K562 (cell line): ENCODE results near the gene DLG4. TPM values are rescaled to one million over a fixed set of nuclear protein-coding genes. Genes with fewer than 3 reads are reported as not detected.

Experiments used
- DPF2 ChIP-seq: fragments of 450-650 bp; IDR thresholded peaks from 2 replicates; pipeline ENCODE4 v1.6.1; 2016
- ELF4 ChIP-seq: fragments of 450-650 bp; formaldehyde crosslinking; IDR thresholded peaks from 2 replicates; pipeline ENCODE4 v1.4.0; 2022; ENCODE audit warnings: missing genetic modification characterization
- ESRRB ChIP-seq: fragments of 250-450 bp; sonication (Bioruptor Pico); IDR thresholded peaks from 2 replicates; pipeline ENCODE4 v1.5.0; 2020; ENCODE audit warnings: mild to moderate bottlenecking, moderate library complexity, borderline replicate concordance
- HDGF ChIP-seq: fragments of 450-650 bp; IDR thresholded peaks from 2 replicates; pipeline ENCODE4 v1.6.1; 2016
- MIER1 ChIP-seq: fragments of 450-650 bp; IDR thresholded peaks from 2 replicates; pipeline ENCODE4 v1.6.1; 2016; ENCODE audit warnings: antibody characterized with exemption, mild to moderate bottlenecking, low read depth
- NONO ChIP-seq, 2 experiments: fragments of 200-400 bp in 1 of 2; fragments of 450-650 bp in 1 of 2; formaldehyde crosslinking in 1 of 2; IDR thresholded peaks; 2 replicates each; pipeline ENCODE4 v1.6.1; 2017; ENCODE audit warnings: low read depth in 2 of 2, mild to moderate bottlenecking in 2 of 2, moderate library complexity in 2 of 2, low read length in 1 of 2
- OTX1 ChIP-seq: fragments of 450-650 bp; formaldehyde crosslinking; IDR thresholded peaks from 2 replicates; pipeline ENCODE4 v1.4.0; 2022; ENCODE audit warnings: mild to moderate bottlenecking
- POLR2G ChIP-seq: fragments of 200-400 bp; formaldehyde crosslinking; IDR thresholded peaks from 2 replicates; pipeline ENCODE4 v1.6.1; 2017; ENCODE audit warnings: low read depth, mild to moderate bottlenecking, antibody characterized with exemption, low read length, moderate library complexity
- SETDB1 ChIP-seq: IDR thresholded peaks from one replicate; pipeline ENCODE4 v1.6.1; 2012; ENCODE audit warnings: low read length, control low read depth, inconsistent platforms
- ZBED1 ChIP-seq: IDR thresholded peaks from 2 replicates; pipeline ENCODE4 v1.6.1; 2014
- ZNF263 ChIP-seq: sonication (generic); formaldehyde crosslinking; IDR thresholded peaks from 2 replicates; pipeline ENCODE4 v1.8.0; 2022; ENCODE audit warnings: mild to moderate bottlenecking, missing genetic modification reagents, borderline replicate concordance
- ZNF707 ChIP-seq: fragments of 250-450 bp; sonication (Bioruptor Pico); conservative IDR thresholded peaks from 2 replicates; pipeline ENCODE4 v1.8.0; 2022; ENCODE audit warnings: inconsistent platforms, mild to moderate bottlenecking, moderate library complexity
- ZNF77 ChIP-seq: fragments of 250-450 bp; sonication (Bioruptor Pico); IDR thresholded peaks from 2 replicates; pipeline ENCODE4 v1.5.0; 2020
- polyA plus RNA-seq, 8 experiments: library from polyadenylated mRNA; depleted of rRNA in 4 of 8; stranded (reverse) in 5 of 8; unstranded in 3 of 8; fragments of >200 nt; fragmentation: Nextera tagmentation in 2 of 8; fragmentation: Illumina TruSeq in 1 of 8; extraction: Ambion mirVana in 2 of 8; extraction: Trizol in 1 of 8; gene quantifications; 2 replicates each; pipeline versions ENCODE4 v1.2.1 to v1.2.3, GENCODE V29; 2011 to 2014; ENCODE audit warnings: inconsistent platforms in 1 of 8, missing spikeins in 1 of 8
- total RNA-seq, 7 experiments: library from RNA; depleted of rRNA in 6 of 7; stranded (reverse); fragments of >200 nt in 6 of 7; fragmentation: Illumina TruSeq in 2 of 7; extraction: Trizol in 2 of 7; gene quantifications; 2 replicates each; pipeline versions ENCODE4 v1.2.1 to v1.2.3, GENCODE V29; 2011 to 2021; ENCODE audit warnings: low replicate concordance in 1 of 7
- TF ChIP-seq, protein P1 (sequence below): sonication (generic); formaldehyde crosslinking; IDR thresholded peaks from 2 replicates; pipeline ENCODE4 v1.8.0; 2023; ENCODE audit warnings: mild to moderate bottlenecking, missing genetic modification reagents
- TF ChIP-seq, protein P2 (sequence below): fragments of 450-650 bp; IDR thresholded peaks from 2 replicates; pipeline ENCODE4 v1.6.1; 2014; ENCODE audit warnings: low read depth, mild to moderate bottlenecking, moderate library complexity, borderline replicate concordance
- TF ChIP-seq, protein P3 (sequence below): fragments of 200-800 bp; sonication (Bioruptor generic); IDR thresholded peaks from 2 replicates; pipeline ENCODE4 v1.6.1; 2017; ENCODE audit warnings: missing genetic modification characterization, missing compliant biosample characterization
- TF ChIP-seq, protein P4 (sequence below): fragments of 450-650 bp; formaldehyde crosslinking; IDR thresholded peaks from 2 replicates; pipeline ENCODE4 v1.4.0; 2022; ENCODE audit warnings: missing genetic modification characterization

The DLG4 gene
- total and polyA plus RNA-seq, 9 of the 15 experiments (the other 6 are each of a cell fraction or from before 2014, with no cell fraction given): 0.03 to 12.0 (median 4.1) TPM

DNA sequence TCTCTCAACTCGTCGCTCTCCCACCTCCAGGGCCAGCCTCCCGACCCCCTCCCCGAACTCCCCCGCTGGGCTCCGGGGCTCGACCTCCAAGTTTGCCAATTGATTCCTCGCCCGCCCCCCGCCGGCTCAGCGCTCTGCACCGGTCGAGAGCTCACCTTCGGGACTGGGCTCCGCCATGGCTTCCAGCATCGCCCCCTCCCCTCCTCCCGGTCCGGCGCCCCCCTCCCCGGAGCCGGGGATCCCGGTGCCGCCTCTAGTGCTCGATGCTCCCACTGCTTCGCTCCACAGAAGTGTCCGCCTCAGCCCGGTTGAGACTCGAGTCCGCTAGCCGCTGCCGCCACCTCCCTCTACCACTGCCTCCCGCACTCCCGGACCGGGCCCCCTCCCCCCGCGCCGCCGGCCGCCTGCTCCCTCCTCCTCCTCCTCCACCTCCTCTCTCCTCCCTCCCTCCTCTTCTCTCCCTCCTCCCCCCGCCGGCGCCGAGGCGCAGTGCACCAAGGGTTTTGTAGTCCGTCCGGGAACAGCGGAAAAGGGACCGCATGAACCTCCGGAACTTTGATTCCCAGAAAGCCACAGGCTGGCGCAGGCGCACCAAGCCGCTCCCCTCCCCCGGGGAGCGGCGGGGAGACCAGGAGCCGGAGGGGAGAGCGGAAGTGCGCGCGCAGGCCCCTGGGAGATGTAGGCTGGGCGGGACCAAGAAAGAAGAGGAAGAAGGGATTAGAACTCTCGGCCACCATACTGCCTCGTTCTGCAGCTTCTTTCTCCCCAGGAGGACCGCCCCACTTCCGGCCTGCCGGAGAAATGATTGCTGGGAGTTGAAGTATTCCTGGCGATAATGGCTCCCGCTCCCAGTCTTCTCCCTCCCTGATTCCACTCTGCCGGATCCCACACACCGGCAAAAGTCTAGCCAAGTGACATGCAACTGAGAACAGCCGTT is 19.7 kb upstream of the DLG4 start, which contains the start of gene PHF23 (continued):
- TF ChIP-seq, protein P1, sequence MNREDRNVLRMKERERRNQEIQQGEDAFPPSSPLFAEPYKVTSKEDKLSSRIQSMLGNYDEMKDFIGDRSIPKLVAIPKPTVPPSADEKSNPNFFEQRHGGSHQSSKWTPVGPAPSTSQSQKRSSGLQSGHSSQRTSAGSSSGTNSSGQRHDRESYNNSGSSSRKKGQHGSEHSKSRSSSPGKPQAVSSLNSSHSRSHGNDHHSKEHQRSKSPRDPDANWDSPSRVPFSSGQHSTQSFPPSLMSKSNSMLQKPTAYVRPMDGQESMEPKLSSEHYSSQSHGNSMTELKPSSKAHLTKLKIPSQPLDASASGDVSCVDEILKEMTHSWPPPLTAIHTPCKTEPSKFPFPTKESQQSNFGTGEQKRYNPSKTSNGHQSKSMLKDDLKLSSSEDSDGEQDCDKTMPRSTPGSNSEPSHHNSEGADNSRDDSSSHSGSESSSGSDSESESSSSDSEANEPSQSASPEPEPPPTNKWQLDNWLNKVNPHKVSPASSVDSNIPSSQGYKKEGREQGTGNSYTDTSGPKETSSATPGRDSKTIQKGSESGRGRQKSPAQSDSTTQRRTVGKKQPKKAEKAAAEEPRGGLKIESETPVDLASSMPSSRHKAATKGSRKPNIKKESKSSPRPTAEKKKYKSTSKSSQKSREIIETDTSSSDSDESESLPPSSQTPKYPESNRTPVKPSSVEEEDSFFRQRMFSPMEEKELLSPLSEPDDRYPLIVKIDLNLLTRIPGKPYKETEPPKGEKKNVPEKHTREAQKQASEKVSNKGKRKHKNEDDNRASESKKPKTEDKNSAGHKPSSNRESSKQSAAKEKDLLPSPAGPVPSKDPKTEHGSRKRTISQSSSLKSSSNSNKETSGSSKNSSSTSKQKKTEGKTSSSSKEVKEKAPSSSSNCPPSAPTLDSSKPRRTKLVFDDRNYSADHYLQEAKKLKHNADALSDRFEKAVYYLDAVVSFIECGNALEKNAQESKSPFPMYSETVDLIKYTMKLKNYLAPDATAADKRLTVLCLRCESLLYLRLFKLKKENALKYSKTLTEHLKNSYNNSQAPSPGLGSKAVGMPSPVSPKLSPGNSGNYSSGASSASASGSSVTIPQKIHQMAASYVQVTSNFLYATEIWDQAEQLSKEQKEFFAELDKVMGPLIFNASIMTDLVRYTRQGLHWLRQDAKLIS (CRISPR knock-in tag): peak; percentile 25; the same call in 1 of the 2 replicates
- no peak for TF ChIP-seq ESRRB
- TF ChIP-seq SETDB1: no peak
- TF ChIP-seq DPF2: peak; percentile 17; the same call in 1 of the 2 replicates
- no peak for TF ChIP-seq ZNF707
- TF ChIP-seq, protein P2, sequence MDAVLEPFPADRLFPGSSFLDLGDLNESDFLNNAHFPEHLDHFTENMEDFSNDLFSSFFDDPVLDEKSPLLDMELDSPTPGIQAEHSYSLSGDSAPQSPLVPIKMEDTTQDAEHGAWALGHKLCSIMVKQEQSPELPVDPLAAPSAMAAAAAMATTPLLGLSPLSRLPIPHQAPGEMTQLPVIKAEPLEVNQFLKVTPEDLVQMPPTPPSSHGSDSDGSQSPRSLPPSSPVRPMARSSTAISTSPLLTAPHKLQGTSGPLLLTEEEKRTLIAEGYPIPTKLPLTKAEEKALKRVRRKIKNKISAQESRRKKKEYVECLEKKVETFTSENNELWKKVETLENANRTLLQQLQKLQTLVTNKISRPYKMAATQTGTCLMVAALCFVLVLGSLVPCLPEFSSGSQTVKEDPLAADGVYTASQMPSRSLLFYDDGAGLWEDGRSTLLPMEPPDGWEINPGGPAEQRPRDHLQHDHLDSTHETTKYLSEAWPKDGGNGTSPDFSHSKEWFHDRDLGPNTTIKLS: peak; percentile 93
- peak; percentile 43; the same call in 1 of the 2 replicates for TF ChIP-seq ELF4 (CRISPR knock-in tag)
- TF ChIP-seq, protein P3, sequence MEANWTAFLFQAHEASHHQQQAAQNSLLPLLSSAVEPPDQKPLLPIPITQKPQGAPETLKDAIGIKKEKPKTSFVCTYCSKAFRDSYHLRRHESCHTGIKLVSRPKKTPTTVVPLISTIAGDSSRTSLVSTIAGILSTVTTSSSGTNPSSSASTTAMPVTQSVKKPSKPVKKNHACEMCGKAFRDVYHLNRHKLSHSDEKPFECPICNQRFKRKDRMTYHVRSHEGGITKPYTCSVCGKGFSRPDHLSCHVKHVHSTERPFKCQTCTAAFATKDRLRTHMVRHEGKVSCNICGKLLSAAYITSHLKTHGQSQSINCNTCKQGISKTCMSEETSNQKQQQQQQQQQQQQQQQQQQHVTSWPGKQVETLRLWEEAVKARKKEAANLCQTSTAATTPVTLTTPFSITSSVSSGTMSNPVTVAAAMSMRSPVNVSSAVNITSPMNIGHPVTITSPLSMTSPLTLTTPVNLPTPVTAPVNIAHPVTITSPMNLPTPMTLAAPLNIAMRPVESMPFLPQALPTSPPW (CRISPR knock-in tag): peak; percentile 99
- TF ChIP-seq, protein P4, sequence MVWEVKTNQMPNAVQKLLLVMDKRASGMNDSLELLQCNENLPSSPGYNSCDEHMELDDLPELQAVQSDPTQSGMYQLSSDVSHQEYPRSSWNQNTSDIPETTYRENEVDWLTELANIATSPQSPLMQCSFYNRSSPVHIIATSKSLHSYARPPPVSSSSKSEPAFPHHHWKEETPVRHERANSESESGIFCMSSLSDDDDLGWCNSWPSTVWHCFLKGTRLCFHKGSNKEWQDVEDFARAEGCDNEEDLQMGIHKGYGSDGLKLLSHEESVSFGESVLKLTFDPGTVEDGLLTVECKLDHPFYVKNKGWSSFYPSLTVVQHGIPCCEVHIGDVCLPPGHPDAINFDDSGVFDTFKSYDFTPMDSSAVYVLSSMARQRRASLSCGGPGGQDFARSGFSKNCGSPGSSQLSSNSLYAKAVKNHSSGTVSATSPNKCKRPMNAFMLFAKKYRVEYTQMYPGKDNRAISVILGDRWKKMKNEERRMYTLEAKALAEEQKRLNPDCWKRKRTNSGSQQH (CRISPR knock-in tag): peak; percentile 37; the same call in 1 of the 2 replicates
- TF ChIP-seq OTX1 (CRISPR knock-in tag): 0 out of 2 replicates have a peak, but pooled peaks have one; percentile 8
- TF ChIP-seq ZNF77 (CRISPR knock-in tag): no peak
- TF ChIP-seq MIER1: no peak
- no peak for TF ChIP-seq HDGF
- TF ChIP-seq NONO (IDR thresholded peaks at IDR 0.05; ENCODE audit: low read depth in 2 of 2, low read length in 1 of 2): 0 out of 4 replicates have a peak, but pooled peaks of 1 of the 2 experiments have one; percentile 64
- peak; percentile 80 for TF ChIP-seq POLR2G
- peak; percentile 100 for TF ChIP-seq ZNF263 (CRISPR knock-in tag)
- TF ChIP-seq ZBED1: 0 out of 2 replicates have a peak, but pooled peaks have one; percentile 5
